Ovary (tissue), 9 donors: ENCODE results near the gene SCIN. TPM values are rescaled to one million over a fixed set of nuclear protein-coding genes. Genes with fewer than 3 reads are reported as not detected.

Source experiments
- DNase-seq, 5 donors: peaks; one replicate each; pipeline ENCODE4 v3.0.0-alpha.2; 2019 to 2020
- H3K27ac ChIP-seq, 2 donors: fragments of 200-600 bp; one replicate each; pipeline versions ENCODE4 v1.5.1 to v1.8.0; 2019 to 2022
- H3K27me3 ChIP-seq: fragments of 200-600 bp; one replicate; pipeline ENCODE4 v1.8.0; 2022
- H3K36me3 ChIP-seq: fragments of 200-600 bp; sonication (generic); one replicate; pipeline ENCODE4 v1.5.1; 2019
- H3K4me1 ChIP-seq: one replicate; pipeline ENCODE4 v1.8.1; 2013; ENCODE audit warnings: mild to moderate bottlenecking, moderate library complexity; ENCODE audit not compliant: insufficient read depth
- H3K4me3 ChIP-seq: fragments of 200-600 bp; sonication (generic); one replicate; pipeline ENCODE4 v1.5.1; 2017
- H3K9me3 ChIP-seq, 2 donors: fragments of 200-600 bp in 1 of 2; sonication (generic) in 1 of 2; one replicate each; pipeline versions ENCODE4 v1.5.1 to v1.8.1; 2013 to 2019; ENCODE audit warnings: mild to moderate bottlenecking in 1 of 2, moderate library complexity in 1 of 2
- EP300 ChIP-seq: sonication (generic); formaldehyde crosslinking; IDR thresholded peaks from one replicate; pipeline ENCODE4 v1.6.1; 2017; ENCODE audit warnings: antibody characterized with exemption
- POLR2A ChIP-seq: fragments of 450-650 bp; IDR thresholded peaks from one replicate; pipeline ENCODE4 v1.6.1; 2017; ENCODE audit warnings: antibody characterized with exemption, mild to moderate bottlenecking, moderate library complexity
- WGBS, 3 donors: extraction: QIAGEN DNeasy Blood & Tissue Kit in 1 of 3; methylation state at CpG; one replicate each; pipeline versions ENCODE4 v1.1.5 to v1.1.7; 2013 to 2017; 5-methylcytosine and 5-hydroxymethylcytosine counted together
- intact Hi-C, 4 donors: fragments of 100-400 bp; cut with DNase I; formaldehyde crosslinking; loops; one replicate each; pipeline versions ENCODE4 v1.11.0 to v1.15.1; 2022 to 2023
- polyA plus RNA-seq, 2 donors: library from polyadenylated mRNA; stranded (reverse); fragments of 200-250 nt in 1 of 2; fragments of 350-450 nt in 1 of 2; fragmentation: Illumina TruSeq in 1 of 2; extraction: RNeasy Lipid Tissue Mini Kit (QIAGEN cat#74804) in 1 of 2; gene quantifications; one replicate each; pipeline ENCODE4 v1.2.3, GENCODE V29; 2013 to 2014
- total RNA-seq, 7 donors: library from RNA; depleted of rRNA in 2 of 7; stranded (reverse); fragments of >200 nt in 2 of 7; fragmentation: NEBNext Ultra II Directional in 3 of 7; extraction: Animal tissue kit (Norgen Biotek cat#: 25700) in 3 of 7; gene quantifications; one replicate each; pipeline versions ENCODE4 v1.1.0 to v1.2.4, GENCODE V29; 2016 to 2023
- TF ChIP-seq, protein P1 (sequence below), 3 donors: fragments of 450-650 bp in 2 of 3; fragments of 200-600 bp in 1 of 3; IDR thresholded peaks; one replicate each; pipeline versions ENCODE4 v1.5.1 to v1.8.0; 2016 to 2022; ENCODE audit warnings: antibody characterized with exemption in 3 of 3, mild to moderate bottlenecking in 1 of 3
- donor health status: DM: no; HTN: no; CAD: no; lungs with moderate emphysema.
- donor health status: DM: no; HTN: no; CAD: no.
- donor health status: Bipolar disorder and iron deficiency.
- donor health status: DM: yes; HTN: yes; CAD: no.
- donor health status: DM: no; HTN: no; CAD: no.
- donor health status: DM: yes; HTN: yes; CAD: no.

SCIN gene
- total and polyA plus RNA-seq, 9 donors, result 1.3 to 5.1 (median 2.2) TPM

DNA sequence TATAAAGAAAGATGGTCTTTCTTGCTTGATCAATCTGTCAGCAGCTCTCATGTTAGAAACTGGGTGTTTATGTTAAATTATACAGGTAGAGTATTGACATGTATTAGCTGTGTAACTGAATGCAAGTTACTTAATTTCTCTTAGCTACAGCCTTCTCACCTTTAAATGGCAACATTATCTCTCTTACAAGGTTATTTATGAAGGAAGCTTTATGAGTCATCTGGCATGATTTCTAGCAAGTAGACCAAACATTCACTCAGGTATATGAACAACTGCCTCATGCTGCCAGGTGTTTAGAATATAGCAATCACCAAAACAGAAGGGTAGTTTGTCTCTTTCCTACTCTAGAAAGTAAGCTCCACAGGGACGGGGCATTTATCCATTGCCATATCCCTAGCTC is 125.4 kb downstream of the SCIN start:
- intact Hi-C loops, result no loop called here
- Histone ChIP-seq H3K27me3 (no peaks in the 10 kb centered on the region), H3K27ac (no peak overlapping the region), H3K9me3 (no peaks in the 10 kb centered on the region), H3K36me3 (no peaks in the 10 kb centered on the region), H3K4me3 (no peak overlapping the region), H3K4me1 (no peaks in the 10 kb centered on the region)
- DNase-seq, result no peak
- TF ChIP-seq EP300 (no peak), POLR2A (no peak)
- TF ChIP-seq, protein P1, sequence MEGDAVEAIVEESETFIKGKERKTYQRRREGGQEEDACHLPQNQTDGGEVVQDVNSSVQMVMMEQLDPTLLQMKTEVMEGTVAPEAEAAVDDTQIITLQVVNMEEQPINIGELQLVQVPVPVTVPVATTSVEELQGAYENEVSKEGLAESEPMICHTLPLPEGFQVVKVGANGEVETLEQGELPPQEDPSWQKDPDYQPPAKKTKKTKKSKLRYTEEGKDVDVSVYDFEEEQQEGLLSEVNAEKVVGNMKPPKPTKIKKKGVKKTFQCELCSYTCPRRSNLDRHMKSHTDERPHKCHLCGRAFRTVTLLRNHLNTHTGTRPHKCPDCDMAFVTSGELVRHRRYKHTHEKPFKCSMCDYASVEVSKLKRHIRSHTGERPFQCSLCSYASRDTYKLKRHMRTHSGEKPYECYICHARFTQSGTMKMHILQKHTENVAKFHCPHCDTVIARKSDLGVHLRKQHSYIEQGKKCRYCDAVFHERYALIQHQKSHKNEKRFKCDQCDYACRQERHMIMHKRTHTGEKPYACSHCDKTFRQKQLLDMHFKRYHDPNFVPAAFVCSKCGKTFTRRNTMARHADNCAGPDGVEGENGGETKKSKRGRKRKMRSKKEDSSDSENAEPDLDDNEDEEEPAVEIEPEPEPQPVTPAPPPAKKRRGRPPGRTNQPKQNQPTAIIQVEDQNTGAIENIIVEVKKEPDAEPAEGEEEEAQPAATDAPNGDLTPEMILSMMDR (IDR thresholded peaks at IDR 0.05), result no peak
- WGBS, 3 donors, result 84 to 86% (median 84%) methylated on average over 1 of the region's 1 CpG

DNA sequence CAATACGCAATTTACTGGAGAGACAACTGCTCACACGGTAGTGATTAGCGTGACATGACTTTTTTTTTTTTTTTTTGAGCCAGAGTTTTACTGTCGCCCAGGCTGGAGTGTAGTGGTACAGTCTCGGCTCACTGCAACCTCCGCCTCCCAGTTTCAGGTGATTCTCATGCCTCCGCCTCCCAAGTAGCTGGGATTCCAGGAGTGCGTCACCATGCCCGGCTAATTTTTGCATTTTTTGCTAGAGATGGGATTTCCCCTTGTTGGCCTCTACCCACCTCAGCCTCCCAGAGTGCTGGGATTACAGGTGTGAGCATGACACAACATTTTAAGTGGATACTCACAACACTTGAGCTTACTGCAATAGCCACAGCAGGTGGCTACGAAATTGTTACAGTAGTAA is 128.8 kb downstream of the SCIN start:
- 96 to 98% (median 97%) methylated on average over 10 of the region's 10 CpGs for WGBS, 3 donors
- TF ChIP-seq POLR2A (no peak), EP300 (no peak)
- TF ChIP-seq, protein P1 (IDR thresholded peaks at IDR 0.05), result no peak
- Histone ChIP-seq H3K9me3 (no peaks in the 10 kb centered on the region), H3K27ac (no peak overlapping the region), H3K4me1 (no peaks in the 10 kb centered on the region), H3K27me3 (no peaks in the 10 kb centered on the region), H3K36me3 (no peaks in the 10 kb centered on the region), H3K4me3 (no peak overlapping the region)
- intact Hi-C loops, result no loop called here
- no peak for DNase-seq

DNA sequence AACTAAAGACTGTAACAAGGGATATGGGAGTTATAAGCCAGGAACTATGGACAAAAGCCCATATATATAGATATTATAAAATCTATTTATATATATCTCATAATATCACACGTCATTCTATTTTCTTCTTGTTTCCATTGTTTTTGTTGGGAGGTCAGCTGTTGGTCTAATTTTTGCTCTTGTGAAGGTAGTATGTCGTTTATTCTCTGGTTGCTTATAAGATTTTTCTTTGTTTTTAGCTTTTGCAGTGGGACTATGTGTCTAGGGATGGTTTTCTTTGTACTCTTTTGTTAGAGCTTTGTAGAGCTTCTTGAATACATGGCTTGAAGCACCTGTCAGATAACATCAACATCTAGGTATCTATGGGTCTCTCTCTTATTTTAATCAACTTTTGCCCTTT is 130.9 kb downstream of the SCIN start:
- Histone ChIP-seq H3K4me1 (no peaks in the 10 kb centered on the region), H3K9me3 (no peaks in the 10 kb centered on the region), H3K36me3 (no peaks in the 10 kb centered on the region), H3K27me3 (no peaks in the 10 kb centered on the region), H3K4me3 (no peak overlapping the region), H3K27ac (no peak overlapping the region)
- DNase-seq, result no peak
- intact Hi-C loops, result no loop called here
- TF ChIP-seq, protein P1 (IDR thresholded peaks at IDR 0.05), result no peak
- no peak for TF ChIP-seq EP300
- no peak for TF ChIP-seq POLR2A
- WGBS, 3 donors, result 73 to 85% (median 78%) methylated on average over 2 of the region's 2 CpGs

DNA sequence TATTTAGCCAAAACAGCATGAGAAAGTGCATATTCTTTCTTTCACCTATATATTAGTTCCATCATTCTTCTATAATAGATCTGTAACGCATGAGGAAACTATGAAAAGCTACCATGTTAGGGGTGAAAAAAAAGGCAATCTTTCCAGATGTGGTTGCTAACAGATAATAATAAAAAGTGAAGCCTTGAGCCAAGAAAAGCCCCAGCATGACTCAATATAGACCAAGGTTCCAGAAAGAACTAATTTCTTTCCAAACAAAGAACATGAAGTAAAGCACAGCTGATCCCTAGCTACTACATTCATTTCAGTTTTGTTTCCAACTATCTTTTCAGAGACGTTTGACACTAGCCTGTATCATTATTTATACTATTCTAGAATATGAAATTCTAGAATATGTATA is 133.4 kb downstream of the SCIN start:
- no peak for DNase-seq
- H3K27me3 ChIP-seq, result no peaks in the 10 kb centered on the region
- no peak overlapping the region for H3K4me3 ChIP-seq
- intact Hi-C loops, result no loop called here
- H3K4me1 ChIP-seq, result no peaks in the 10 kb centered on the region
- 35 to 58% (median 42%) methylated on average over 2 of the region's 2 CpGs for WGBS, 3 donors
- H3K36me3 ChIP-seq, result no peaks in the 10 kb centered on the region
- H3K27ac ChIP-seq, result no peak overlapping the region
- no peaks in the 10 kb centered on the region for H3K9me3 ChIP-seq
- TF ChIP-seq EP300 (no peak), POLR2A (no peak)
- TF ChIP-seq, protein P1 (IDR thresholded peaks at IDR 0.05), result no peak

DNA sequence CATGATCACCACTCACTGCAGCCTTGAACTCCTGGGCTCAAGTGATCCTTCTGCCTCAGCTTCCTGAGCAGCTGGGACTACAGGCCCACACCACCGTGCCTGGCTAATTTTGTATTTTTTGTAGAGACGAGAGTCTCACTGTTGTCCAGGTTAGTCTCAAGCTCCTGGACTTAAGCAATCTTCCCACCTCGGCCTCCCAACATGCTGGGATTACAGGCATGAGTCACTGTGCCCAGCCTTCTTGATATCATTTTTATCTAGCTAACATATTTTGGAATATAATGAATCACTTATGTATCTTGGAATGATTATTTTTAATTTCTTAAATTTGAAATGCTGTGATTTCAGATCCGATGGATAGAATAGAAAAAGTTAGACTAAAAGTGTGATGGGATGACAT is 135.4 kb downstream of the SCIN start:
- DNase-seq, result no peak
- no peak overlapping the region for H3K4me3 ChIP-seq

More for the DNA sequence above, 135.4 kb downstream of the SCIN start:
- intact Hi-C loops, result no loop called here
- no peaks in the 10 kb centered on the region for H3K36me3 ChIP-seq
- H3K27me3 ChIP-seq, result no peaks in the 10 kb centered on the region
- H3K4me1 ChIP-seq, result no peaks in the 10 kb centered on the region
- 75 to 89% (median 83%) methylated on average over 4 of the region's 4 CpGs for WGBS, 3 donors
- TF ChIP-seq, protein P1 (IDR thresholded peaks at IDR 0.05), result no peak
- no peak for TF ChIP-seq EP300
- no peak for TF ChIP-seq POLR2A
- H3K27ac ChIP-seq, result no peak overlapping the region
- no peaks in the 10 kb centered on the region for H3K9me3 ChIP-seq
